Fibroblast of lung (primary cell): ENCODE data around the gene JAK1. TPM values are rescaled to one million over a fixed set of nuclear protein-coding genes. Genes with fewer than 3 reads are reported as not detected.

Experiments used
- DNase-seq, 2 donors: peaks; one replicate each; pipeline versions ENCODE4 v3.0.0 to v3.0.0-alpha.2; 2010; ENCODE audit warnings: low read depth in 2 of 2
- H2AFZ ChIP-seq: 2 replicates; pipeline ENCODE4 v1.5.1; 2012; ENCODE audit warnings: low read length, control low read depth, inconsistent platforms
- H3K27ac ChIP-seq: 2 replicates; pipeline ENCODE4 v1.5.1; 2011; ENCODE audit warnings: low read length, control low read depth; ENCODE audit not compliant: insufficient read depth
- H3K27me3 ChIP-seq: 2 replicates; pipeline ENCODE4 v1.5.1; 2011; ENCODE audit warnings: mild to moderate bottlenecking, low read length; ENCODE audit not compliant: control insufficient read depth, insufficient read depth
- H3K36me3 ChIP-seq: 2 replicates; pipeline ENCODE4 v1.5.1; 2011; ENCODE audit warnings: low read length; ENCODE audit not compliant: control insufficient read depth, insufficient read depth
- H3K4me1 ChIP-seq: 2 replicates; pipeline ENCODE4 v1.5.1; 2011; ENCODE audit warnings: low read length; ENCODE audit not compliant: control insufficient read depth, insufficient read depth; ENCODE audit errors: extremely low read depth
- H3K4me2 ChIP-seq: 2 replicates; pipeline ENCODE4 v1.5.1; 2011; ENCODE audit warnings: low read length, control low read depth; ENCODE audit not compliant: insufficient read depth; ENCODE audit errors: extremely low read depth
- H3K4me3 ChIP-seq, 4 experiments: fragments of 200-600 bp in 1 of 4; sonication (generic) in 1 of 4; replicated peaks in 1 of 4; 2 replicates each; pipeline ENCODE4 v1.5.1; 2011 to 2016; ENCODE audit warnings: low read length in 4 of 4, low read depth in 3 of 4, mild to moderate bottlenecking in 3 of 4, control low read depth in 2 of 4, inconsistent platforms in 1 of 4, mixed read lengths in 1 of 4; ENCODE audit not compliant: insufficient read depth in 1 of 4; ENCODE audit errors: control extremely low read depth in 1 of 4
- H3K79me2 ChIP-seq: 2 replicates; pipeline ENCODE4 v1.5.1; 2012; ENCODE audit warnings: mild to moderate bottlenecking, low read length, inconsistent platforms; ENCODE audit not compliant: control insufficient read depth, insufficient read depth
- H3K9ac ChIP-seq: 2 replicates; pipeline ENCODE4 v1.5.1; 2011; ENCODE audit warnings: mild to moderate bottlenecking, low read length, control low read depth; ENCODE audit not compliant: insufficient read depth
- H3K9me3 ChIP-seq: 2 replicates; pipeline ENCODE4 v1.5.1; 2012; ENCODE audit warnings: low read depth, low read length; ENCODE audit not compliant: control insufficient read depth, insufficient read depth
- H4K20me1 ChIP-seq: 2 replicates; pipeline ENCODE4 v1.5.1; 2011; ENCODE audit warnings: low read length; ENCODE audit not compliant: control insufficient read depth, insufficient read depth; ENCODE audit errors: extremely low read depth
- EZH2 ChIP-seq: IDR thresholded peaks from 2 replicates; pipeline ENCODE4 v1.5.1; 2012; ENCODE audit warnings: low read length, control low read depth, mild to moderate bottlenecking; ENCODE audit errors: missing control alignments
- polyA plus RNA-seq, 2 donors: library from polyadenylated mRNA; depleted of rRNA in 1 of 2; stranded (reverse) in 1 of 2; unstranded in 1 of 2; fragments of >200 nt; gene quantifications; 2 replicates each; pipeline ENCODE4 v1.2.1, GENCODE V29; 2011 to 2012; ENCODE audit warnings: missing spikeins in 1 of 2
- total RNA-seq: library from RNA; depleted of rRNA; stranded (reverse); fragments of >200 nt; gene quantifications from 2 replicates; pipeline ENCODE4 v1.2.1, GENCODE V29; 2014
- TF ChIP-seq, protein P1 (sequence below), 2 donors: IDR thresholded peaks in 1 of 2; conservative IDR thresholded peaks in 1 of 2; 1 replicate in 1 of 2; 2 replicates in 1 of 2; pipeline ENCODE4 v1.5.1; 2011 to 2012; ENCODE audit warnings: low read length in 2 of 2, control low read depth in 1 of 2, inconsistent platforms in 1 of 2, low read depth in 1 of 2, mild to moderate bottlenecking in 1 of 2

Gene JAK1
- total and polyA plus RNA-seq, 2 donors (not counting 1 experiment from before 2014, with no cell fraction given), result 144 to 152 TPM

- H2AFZ ChIP-seq, result no peak overlapping the region
- H3K9me3 ChIP-seq, result no peaks in the 10 kb centered on the region
- H3K27ac ChIP-seq, result no peak overlapping the region
- peak in 1 of 2 donors; percentile 45 for DNase-seq
- H3K27me3 ChIP-seq, result no peaks in the 10 kb centered on the region
- peaks cover 71% of the 10 kb centered on the region for H3K79me2 ChIP-seq
- H3K9ac ChIP-seq, result no peak overlapping the region
- no peak overlapping the region for H3K4me3 ChIP-seq
- H3K4me1 ChIP-seq, result peaks cover 30% of the 10 kb centered on the region
- H3K36me3 ChIP-seq, result no peaks in the 10 kb centered on the region
- H3K4me2 ChIP-seq, result no peak overlapping the region
- H4K20me1 ChIP-seq, result no peaks in the 10 kb centered on the region
- TF ChIP-seq EZH2, result no peak
- TF ChIP-seq, protein P1, sequence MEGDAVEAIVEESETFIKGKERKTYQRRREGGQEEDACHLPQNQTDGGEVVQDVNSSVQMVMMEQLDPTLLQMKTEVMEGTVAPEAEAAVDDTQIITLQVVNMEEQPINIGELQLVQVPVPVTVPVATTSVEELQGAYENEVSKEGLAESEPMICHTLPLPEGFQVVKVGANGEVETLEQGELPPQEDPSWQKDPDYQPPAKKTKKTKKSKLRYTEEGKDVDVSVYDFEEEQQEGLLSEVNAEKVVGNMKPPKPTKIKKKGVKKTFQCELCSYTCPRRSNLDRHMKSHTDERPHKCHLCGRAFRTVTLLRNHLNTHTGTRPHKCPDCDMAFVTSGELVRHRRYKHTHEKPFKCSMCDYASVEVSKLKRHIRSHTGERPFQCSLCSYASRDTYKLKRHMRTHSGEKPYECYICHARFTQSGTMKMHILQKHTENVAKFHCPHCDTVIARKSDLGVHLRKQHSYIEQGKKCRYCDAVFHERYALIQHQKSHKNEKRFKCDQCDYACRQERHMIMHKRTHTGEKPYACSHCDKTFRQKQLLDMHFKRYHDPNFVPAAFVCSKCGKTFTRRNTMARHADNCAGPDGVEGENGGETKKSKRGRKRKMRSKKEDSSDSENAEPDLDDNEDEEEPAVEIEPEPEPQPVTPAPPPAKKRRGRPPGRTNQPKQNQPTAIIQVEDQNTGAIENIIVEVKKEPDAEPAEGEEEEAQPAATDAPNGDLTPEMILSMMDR (conservative IDR thresholded peaks at IDR 0.05 in 1 of 2, IDR thresholded peaks at IDR 0.05 in 1 of 2; ENCODE audit: low read depth in 1 of 2, low read length in 2 of 2), result no peak
Measured at GRCh38 chr1:64923294-64923718, 43.0 kb downstream of the JAK1 start.

DNA sequence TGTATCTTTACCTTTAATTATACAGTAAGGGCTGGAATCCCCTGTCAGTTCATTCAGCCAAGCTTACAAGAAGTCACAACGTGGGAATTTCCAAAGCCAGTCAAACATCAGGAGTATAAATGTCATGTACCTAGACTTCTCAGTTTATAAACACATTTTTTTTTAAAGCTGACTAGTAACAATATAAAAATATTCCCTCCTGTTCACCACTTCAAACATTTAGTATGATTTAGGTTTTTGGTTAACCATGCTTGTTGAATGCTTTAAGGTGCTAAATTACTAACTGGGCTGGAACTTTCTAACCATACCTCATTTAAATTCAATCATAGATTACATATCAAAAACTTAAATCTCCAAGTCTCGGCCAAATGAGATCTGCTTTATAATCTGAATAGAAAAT, 44.0 kb downstream of the JAK1 start:
- H3K4me3 ChIP-seq, result no peak overlapping the region

DNA sequence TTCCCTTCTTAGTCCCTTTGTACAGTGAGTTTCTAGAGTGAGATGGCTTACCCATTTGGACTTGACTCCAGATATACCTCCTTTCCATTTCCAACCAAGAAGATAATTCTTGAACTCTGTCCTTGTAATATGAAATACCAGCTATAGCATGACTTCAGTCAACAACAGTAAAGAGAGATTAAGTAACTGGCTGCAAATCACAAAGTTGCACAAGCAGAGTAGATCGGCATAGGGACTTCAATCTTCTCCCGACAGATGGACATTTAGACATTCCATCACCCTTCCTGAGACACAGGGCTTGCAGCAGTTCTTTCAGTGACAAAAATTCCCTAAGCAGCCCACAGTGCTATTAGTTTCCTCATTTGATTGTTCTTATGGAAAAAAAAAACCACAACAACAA, 44.6 kb downstream of the JAK1 start:
- no peak overlapping the region for H3K4me2 ChIP-seq
- peak overlapping the region; percentile 46 for H3K27ac ChIP-seq
- DNase-seq, result peak in 1 of 2 donors; percentile 36

More for the DNA sequence above, 44.0 kb downstream of the JAK1 start:
- Histone ChIP-seq H4K20me1 (no peaks in the 10 kb centered on the region), H3K36me3 (no peaks in the 10 kb centered on the region), H3K9ac (no peak overlapping the region), H3K27me3 (no peaks in the 10 kb centered on the region), H3K27ac (no peak overlapping the region), H3K4me1 (peaks cover 36% of the 10 kb centered on the region), H3K9me3 (no peaks in the 10 kb centered on the region), H3K79me2 (peaks cover 67% of the 10 kb centered on the region), H3K4me2 (no peak overlapping the region), H2AFZ (no peak overlapping the region)
- TF ChIP-seq, protein P1 (conservative IDR thresholded peaks at IDR 0.05 in 1 of 2, IDR thresholded peaks at IDR 0.05 in 1 of 2; ENCODE audit: low read depth in 1 of 2, low read length in 2 of 2), result no peak
- TF ChIP-seq EZH2, result no peak
- no peak for DNase-seq

More for the DNA sequence above, 44.6 kb downstream of the JAK1 start:
- H3K36me3 ChIP-seq, result no peaks in the 10 kb centered on the region
- peaks cover 36% of the 10 kb centered on the region for H3K4me1 ChIP-seq
- no peak overlapping the region for H2AFZ ChIP-seq
- no peaks in the 10 kb centered on the region for H4K20me1 ChIP-seq
- H3K9ac ChIP-seq, result no peak overlapping the region
- no peaks in the 10 kb centered on the region for H3K9me3 ChIP-seq
- TF ChIP-seq EZH2, result no peak
- TF ChIP-seq, protein P1 (conservative IDR thresholded peaks at IDR 0.05 in 1 of 2, IDR thresholded peaks at IDR 0.05 in 1 of 2; ENCODE audit: low read depth in 1 of 2, low read length in 2 of 2), result no peak
- no peak overlapping the region for H3K4me3 ChIP-seq
- H3K27me3 ChIP-seq, result no peaks in the 10 kb centered on the region
- H3K79me2 ChIP-seq, result peaks cover 61% of the 10 kb centered on the region
